NCI-H345 treated with DMSO at 0.1 percent for 48 hours (cell line): ENCODE data around the gene KRTAP12-4.
"Not testable (repeated sequence)": the region's sequence is repeated elsewhere in the genome, so short reads cannot be mapped to it uniquely, and the experiment has no call there.

Source experiments
- DNase-seq: peaks from one replicate; lab custom pipeline; 2025; ENCODE audit not compliant: unreplicated experiment; lab: John Stamatoyannopoulos, UW

Gene KRTAP12-4

GRCh38 chr21:44657635-44658540 is 3.4 kb upstream of the KRTAP12-4 start, which contains the start of gene KRTAP12-3:
KRTAP12-3 (plus strand) TSS chr21:44657932; CDS start chr21:44657980, 48 bp downstream.
- no peak for DNase-seq

GRCh38 chr21:44656868-44657267 is 2.4 kb upstream of the KRTAP12-4 start:
- DNase-seq: no peak

GRCh38 chr21:44653656-44654575 is 543 bp downstream of the KRTAP12-4 start:
- DNase-seq: peak; percentile 87

- DNase-seq: no peak
Observed at GRCh38 chr21:44653123-44653522, 1.3 kb downstream of the KRTAP12-4 start.

GRCh38 chr21:44650973-44651675 is 3.3 kb downstream of the KRTAP12-4 start:
- no peak for DNase-seq

GRCh38 chr21:44650265-44650972 is 4.0 kb downstream of the KRTAP12-4 start:
- DNase-seq: no peak

- DNase-seq: no peak
Observed at GRCh38 chr21:44649521-44650100, 4.8 kb downstream of the KRTAP12-4 start.

- DNase-seq: no peak
Observed at GRCh38 chr21:44648557-44649311, 5.7 kb downstream of the KRTAP12-4 start.

GRCh38 chr21:44647222-44647552 is 7.3 kb downstream of the KRTAP12-4 start:
- DNase-seq: peak; percentile 76

- not testable (repeated sequence) for DNase-seq
Observed at GRCh38 chr21:44646366-44647221, 7.9 kb downstream of the KRTAP12-4 start, which contains the start of gene KRTAP10-11. KRTAP10-11 (plus strand) TSS chr21:44646414; CDS start chr21:44646459, 45 bp downstream.

- DNase-seq: no peak
Observed at GRCh38 chr21:44644878-44645277, 9.6 kb downstream of the KRTAP12-4 start.

GRCh38 chr21:44643741-44644310 is 10.6 kb downstream of the KRTAP12-4 start:
- no peak for DNase-seq

GRCh38 chr21:44640761-44641160 is 13.7 kb downstream of the KRTAP12-4 start:
- DNase-seq: no peak

- no peak for DNase-seq
Observed at GRCh38 chr21:44639331-44639655, 15.2 kb downstream of the KRTAP12-4 start.

- DNase-seq: not testable (repeated sequence)
Observed at GRCh38 chr21:44638506-44639330, 15.7 kb downstream of the KRTAP12-4 start.

GRCh38 chr21:44637851-44638348 is 16.6 kb downstream of the KRTAP12-4 start:
- DNase-seq: not testable (repeated sequence)
